ENCODE measurements around the gene AXIN1. TPM values are rescaled to one million over a fixed set of nuclear protein-coding genes. Genes with fewer than 3 reads are reported as not detected.
"Not testable (repeated sequence)": the region's sequence is repeated elsewhere in the genome, so short reads cannot be mapped to it uniquely, and the experiment has no call there.

AXIN1 gene
- total RNA-seq, 1 donor from 2014 or later: 28.2 TPM

DNA sequence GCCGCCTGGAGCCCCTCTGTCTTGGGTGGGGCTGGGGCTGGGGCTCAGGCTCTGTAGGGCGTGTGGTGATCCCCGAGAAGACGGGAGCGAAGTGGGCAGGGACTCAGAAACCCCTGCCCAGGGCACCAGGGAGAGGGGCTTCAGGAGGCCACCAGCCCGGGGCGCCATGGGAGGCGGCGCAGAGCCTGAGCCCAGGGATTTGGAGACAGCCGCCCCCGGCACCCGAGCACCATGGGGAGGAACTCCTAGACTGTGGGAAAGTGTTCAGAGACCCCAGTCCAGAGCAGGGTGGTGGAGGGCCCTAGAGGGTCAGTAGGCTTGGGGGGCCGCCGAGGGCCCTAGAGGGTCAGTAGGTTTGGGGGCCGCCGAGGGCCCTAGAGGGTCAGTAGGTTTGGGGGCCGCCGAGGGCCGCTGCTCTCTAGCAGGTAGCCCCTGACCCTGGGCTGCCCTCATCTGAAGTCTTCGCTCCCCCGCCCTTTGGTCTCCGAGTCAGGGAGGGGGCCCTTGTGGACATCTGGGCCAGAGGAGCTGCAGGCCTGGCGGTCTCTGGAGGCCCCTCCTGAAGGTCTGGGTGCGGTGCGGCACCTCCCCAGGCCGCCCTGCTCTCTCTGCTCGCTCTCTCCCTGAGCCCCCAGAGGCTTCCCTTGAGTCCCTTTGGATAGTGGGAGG is 71.4 kb downstream of the AXIN1 start:
- no peak for DNase-seq

DNA sequence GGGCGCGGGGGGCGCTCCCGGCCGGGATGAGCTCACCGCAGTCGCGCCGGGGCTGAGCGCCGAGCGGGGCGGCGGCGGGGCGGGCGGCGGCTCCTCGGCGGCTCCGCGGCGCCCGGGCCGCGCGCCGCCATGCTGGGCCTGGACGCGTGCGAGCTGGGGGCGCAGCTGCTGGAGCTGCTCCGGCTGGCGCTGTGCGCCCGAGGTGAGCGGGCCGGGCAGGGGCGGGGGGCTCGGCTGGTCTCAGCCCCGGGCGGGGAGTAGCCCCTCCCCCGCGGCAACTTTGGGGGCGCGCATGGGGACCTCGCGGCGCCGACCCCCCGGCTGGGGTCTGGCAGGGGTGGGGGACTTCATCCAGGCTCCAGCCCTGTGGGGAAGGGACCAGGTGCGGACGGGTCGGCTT is 72.0 kb downstream of the AXIN1 start, which contains the start of gene ARHGDIG:
Gene ARHGDIG (plus strand): TSS at position 40 of the 400 bp plus-strand sequence. CDS start 90 bp downstream, at position 130.
- DNase-seq: no peak

DNA sequence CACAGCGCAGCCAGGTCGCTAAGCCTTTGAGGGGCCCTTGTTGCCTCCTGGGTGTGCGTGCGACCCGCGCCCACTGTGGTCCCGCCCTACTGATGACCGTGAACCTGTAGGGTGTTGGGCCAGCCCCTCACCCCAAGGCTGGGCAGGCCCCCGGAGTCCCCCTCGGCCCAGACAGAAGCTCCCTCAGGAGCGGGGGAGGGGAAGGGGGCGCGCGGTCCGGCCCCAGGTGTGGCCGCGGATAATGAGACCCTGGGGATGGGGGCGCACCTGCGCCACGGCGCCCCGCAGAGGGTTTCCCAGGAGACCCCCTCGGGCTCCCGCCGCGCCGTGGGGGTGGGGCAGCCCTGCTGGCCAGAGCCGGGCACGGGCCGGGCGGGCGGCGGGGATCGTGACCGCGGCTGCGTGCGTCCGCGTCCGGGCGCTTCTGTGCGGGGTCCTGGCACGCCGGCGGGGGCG is 72.5 kb downstream of the AXIN1 start:
- no peak for DNase-seq

DNA sequence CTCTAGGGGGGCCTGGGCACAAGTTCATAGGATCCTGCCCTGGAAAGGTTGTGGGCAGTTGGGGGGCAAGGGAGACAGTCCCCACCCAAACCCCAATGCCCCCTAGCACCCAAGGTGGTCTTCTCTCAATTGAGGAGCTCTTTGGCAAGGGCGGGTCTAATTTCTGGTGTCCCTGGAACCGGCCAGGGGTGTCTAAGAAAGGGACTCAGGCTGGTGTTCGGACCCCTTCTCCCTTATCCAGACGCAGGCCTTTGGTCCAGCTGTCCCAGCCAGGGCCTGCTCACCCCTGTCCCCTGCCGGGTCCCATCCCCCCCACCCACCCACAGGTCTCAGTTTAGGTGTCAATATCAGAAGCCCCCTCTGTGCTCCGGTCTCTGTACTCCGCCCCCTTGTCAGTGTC is 73.0 kb downstream of the AXIN1 start:
- no peak for DNase-seq

DNA sequence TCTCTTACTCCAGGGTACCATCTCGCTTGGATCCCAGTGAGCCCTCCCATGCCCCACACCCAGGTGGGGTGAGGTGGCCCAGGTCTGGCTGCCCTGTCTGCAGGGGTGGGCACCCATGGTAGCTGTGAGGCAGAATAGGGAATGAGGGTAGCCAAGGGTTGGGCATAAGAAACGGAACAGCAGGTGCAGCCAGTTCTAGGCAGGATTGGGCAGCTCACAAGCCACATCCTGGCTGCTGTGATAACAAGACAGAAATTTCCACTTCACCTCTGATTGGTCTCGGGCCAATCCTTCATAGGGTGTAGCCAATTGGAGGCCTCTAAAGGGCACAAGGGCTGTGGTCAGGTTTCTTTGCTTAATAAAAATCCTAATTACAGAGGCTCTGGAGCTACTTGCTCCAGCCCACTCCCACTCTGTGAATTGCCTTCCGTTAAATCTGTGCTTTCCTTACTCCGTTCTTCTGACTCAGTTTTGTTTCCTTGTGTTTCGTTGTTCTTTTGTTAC is 73.6 kb downstream of the AXIN1 start:
- DNase-seq: peak; percentile 64

DNA sequence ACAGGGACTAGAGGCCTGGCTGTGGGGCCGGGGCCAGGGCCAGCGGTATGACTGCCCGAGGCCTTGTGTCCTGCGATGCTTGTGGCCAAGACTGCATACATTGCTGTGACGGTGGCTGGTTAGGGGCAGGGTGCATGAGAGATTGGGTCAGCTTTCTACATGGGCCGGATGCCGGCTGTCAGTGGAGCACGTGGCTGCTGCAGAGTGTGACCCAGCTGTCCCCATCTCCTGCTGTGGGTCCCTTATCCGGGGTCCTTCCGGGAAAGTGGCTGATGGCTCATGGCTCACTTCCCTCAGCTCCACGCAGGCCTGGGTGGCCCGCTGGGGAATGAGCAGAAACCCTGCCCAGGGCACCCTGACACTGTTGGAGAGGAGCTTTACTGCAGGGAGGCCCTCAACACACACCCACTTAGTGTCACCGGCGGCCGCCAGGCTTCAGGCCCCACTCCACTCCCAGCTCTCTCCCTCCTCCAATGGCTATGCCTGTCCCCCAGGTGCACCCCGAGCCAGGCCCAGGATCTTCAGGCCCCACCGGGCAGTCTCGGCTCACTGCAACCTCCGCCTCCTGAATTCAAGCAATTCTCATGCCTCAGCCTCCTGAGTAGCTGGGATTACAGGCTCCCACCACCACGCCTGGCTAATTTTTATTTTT is 76.0 kb downstream of the AXIN1 start:
- no peak for DNase-seq

DNA sequence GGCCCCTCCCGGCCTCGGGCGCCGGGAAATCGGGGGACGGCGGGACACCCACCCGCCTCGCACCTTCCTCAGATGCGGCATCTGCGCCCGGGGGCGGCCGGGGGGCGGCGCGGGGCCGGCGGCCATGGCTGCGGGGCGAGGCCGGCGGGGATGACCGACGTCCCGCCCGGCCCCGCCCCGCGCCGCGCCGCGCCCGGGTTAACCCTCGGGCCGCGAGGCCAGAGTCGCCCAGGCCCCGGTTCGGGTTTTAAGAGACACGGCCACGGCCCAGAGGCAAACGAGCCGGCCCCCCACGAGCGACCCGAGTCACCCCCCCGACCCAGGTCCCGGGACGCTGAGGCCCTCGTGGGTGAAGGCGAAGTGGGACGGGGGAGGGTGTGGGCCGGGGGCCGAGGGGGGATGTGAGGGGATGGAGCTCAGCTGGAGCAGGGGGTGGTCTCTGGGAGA is 76.7 kb downstream of the AXIN1 start, which contains the start of gene RGS11:
Gene RGS11 (minus strand): TSS at position 159 of the 447 bp plus-strand sequence. CDS start 33 bp downstream, at position 126.
- DNase-seq: no peak

DNA sequence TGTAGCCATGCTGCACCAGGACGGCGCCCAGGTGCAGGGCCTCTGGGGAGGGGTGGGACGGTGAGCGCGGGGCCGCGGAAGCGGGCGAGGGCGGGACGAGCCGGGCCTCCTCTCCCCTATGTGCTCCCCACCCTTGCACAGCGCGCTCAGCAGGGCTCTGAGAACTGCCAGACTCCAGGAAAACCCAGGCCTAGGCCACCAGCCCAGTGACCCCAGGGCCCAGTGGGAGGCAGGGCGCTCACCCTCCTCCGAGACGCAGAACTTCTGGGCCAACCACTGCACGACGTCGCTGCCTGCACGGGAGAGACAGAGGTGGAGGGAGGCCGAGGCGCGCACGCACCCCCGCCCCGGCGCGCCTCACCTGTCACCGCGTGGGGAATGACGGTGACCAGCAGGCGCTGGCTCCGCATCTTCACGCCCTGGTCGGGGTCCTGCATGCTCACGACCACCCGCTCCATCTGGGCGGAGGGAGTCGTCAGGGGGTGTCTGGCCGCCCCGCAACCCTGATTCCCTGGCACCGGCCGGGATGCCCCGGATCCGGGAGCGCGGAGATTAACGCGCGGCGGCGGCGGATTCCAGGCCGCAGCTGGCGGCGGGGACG is 77.4 kb downstream of the AXIN1 start:
- no peak for DNase-seq

DNA sequence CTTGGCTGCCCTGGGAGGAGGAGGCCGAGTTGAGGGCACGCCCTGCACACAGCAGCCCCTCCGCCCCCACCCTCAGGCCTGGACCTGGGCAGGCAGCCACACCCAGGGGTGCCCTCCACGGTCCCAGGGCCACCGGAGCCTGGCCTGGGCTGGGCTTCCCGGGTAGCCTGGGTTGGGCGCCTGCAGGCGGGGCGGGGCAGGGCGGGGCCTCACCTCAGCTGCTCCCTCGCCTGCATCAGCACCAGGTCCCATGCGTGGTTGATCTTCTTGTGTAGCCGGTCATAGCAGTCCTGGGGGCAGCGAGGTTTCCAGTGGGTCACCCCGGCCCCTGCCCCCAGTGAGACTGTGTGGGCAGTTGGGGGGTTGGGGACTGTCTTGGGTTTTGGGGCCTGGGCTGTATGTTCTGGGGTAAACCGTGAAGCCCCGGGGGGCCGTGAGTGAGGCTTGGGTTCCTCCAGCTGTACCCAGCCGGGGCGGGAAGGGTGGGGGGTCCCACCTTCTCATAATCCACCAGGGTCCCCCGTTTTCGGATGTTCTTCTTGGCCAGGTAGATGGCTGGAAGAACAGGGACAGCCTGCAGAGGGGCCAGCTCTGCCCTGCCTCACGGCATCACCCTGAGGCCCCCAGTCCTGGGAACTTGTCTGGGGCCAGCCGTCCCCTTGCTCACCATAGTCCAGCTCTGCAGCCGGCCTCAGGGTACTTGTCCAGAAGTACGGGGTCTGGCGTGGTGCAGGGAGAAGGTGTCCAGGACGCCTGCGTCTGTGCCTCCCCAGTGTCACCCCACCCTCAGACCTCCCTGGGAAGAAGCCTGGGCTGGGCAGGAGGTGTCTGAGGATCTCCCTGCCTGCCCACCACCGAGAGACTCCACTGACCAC is 78.7 kb downstream of the AXIN1 start:
- DNase-seq: no peak

DNA sequence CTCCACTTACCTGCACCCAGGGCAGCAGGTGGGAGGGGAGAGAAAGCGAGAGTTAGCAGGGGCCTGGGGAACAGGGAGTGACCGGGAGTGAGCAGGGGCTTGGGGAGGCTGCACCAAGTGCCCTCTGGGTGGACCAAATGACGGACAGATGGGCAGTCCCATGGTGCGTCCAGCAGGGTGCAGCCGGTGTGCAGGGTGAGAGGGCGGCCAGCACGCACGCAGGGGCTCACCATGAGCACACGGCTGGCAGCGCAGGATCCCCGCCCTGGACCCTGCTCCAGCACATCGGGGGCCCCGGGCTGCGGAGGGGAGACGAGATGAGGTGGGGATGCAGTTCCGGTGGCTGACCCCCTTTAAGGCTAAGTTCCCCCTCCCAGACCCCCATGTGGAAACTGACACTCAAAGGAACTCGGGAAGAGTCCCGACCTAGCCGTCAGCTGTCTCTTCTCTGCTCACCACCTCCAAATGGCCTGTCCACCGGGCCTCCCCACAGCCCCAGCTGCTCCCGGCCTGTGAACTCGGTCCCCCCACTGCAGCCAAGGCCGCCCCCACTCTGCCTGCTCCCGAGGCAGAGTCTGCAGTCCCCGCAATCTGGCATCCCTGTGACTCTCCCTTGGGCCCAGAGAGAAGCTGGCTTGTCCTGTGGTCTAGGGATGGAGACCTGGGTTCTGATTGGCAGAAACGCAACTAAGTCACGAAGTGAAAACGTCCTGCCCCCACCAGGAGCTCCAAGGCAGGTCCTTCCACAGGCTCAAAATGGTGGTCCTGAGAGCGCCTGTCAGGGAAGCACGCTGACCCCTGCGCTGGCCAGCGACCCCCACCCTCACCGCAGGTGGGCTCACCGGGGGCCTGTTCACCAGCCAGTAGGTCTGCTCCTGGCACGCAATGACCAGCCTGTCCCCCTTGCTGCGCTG is 79.6 kb downstream of the AXIN1 start:
- no peak for DNase-seq

DNA sequence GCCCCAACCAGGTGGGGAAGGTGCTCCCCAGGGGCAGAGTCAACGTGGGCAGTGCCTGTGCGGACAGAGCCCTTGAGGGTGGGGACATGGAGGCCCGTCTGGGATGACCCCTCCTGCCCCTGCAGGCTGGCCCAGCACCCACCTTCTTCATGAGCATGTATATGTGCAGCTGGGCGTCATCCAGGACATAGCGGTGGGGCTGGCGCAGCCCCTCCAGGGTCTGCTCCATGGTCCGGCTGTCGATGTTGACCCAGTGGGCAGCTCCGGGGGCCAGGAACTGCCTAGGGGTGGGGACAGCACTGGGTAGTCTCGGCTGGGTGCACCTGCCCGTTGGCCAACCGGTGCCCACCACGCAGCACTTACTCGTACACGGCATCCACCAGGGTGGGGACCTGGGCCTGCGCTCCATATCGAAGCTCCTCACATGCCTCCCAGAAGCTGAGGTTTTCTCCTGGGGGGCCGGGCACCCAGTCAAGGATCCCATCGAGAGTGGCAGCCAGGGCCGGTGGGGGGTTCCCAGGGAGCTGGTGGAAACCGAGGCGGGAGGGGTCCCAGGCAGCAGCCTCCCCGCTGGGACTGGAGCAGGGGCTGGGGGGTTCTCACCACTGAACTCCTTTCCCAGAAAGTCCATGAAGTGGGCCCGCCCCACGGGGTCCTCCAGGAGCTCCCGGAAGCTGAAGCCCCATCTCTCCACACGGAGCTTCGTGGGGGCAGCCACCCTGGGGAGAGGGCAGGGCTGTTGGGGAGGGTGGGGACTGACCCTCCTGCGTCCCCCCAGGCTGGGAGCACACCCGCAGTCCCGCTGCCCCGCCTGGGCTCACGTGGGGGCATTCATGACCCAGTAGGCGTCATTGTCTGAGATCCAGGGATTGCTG is 81.9 kb downstream of the AXIN1 start:
- no peak for DNase-seq

DNA sequence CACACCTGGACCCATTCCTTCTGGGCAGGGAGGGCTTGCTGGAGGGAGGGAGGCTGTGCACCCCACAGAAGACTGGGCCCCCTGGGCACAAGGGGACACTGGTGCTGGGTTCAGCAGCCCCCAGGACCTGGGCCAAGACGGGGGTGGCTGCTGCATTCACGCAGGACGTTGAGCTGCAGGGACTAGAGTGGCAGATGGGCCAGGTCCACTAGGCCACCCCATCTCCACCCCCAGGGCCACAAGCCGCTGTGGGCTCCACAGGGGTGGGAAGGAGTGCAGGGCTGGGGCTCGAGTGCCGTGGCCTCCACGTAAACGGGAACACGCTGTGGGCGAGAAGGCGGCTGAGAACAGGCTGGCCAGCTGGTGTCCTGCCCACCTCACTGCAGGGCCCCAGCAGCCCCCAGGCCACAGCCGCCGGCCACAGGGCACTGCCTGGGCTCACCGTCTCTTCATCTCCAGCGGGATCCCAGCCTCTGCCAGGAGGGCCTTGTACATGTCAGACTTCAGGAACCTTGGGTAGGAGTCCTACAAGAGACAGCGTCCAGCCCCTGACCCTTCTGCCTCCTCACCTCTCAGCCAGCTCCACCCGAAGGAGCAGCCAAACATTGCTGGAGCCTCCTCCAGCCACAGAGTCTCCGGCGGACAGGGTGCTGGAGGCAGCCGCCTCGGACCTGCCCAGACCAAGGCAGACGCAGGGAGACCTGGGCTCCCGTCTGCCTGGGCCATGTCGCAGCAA is 83.3 kb downstream of the AXIN1 start:
- no peak for DNase-seq

DNA sequence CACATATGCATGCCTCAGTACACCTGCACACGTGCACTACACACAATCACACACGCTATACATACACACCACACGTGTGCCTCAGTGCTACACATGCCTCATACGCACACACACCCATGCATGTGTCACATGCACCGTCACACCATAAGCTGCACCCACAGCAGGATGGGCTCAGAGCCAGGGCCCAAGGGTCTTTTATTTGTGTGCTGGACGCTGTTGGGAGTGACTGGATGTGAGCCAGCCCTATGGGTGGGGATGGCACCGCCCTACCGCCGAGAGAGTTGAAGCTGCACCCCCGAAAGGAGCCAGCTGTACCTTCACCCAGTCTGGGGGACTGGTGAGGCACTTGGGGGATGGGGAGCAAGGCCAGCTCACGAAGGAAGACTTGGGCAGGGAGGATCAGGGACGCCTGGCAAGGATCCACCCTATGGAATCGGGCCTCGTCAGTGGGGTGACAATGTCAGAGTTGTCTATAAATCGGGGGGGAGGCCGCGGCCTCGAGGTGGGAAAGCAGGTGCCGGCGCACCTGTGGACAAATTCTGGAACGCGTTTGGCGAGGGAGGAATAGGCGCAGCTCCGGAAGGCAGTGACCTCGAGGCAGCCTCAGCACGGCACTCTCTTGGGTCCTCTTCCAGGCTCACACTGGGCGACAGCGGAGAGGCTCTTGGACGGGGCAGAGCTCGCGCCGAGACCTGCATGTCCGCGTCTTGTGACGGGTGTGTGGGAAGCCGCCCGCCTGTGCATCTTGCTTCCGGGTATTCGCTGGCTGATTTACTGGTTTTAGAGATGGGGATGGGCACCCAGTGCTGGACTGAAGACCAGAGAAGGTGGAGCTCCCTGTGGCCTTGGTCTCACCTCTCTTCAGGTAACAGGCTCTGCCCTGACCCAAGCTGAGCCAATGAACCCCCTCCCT is 84.1 kb downstream of the AXIN1 start:
- no peak for DNase-seq

DNA sequence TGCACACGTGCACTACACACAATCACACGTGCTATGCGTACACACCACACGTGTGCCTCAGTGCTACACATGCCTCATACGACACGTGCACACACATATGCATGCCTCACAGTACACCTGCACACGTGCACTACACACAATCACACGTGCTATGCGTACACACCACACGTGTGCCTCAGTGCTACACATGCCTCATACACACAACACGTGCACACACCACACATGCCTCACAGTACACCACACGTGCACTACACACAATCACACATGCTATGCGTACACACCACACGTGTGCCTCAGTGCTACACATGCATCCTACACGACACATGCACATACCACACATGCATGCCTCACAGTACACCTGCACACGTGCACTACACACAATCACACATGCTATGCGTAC is 85.0 kb downstream of the AXIN1 start:
- DNase-seq: not testable (repeated sequence)

DNA sequence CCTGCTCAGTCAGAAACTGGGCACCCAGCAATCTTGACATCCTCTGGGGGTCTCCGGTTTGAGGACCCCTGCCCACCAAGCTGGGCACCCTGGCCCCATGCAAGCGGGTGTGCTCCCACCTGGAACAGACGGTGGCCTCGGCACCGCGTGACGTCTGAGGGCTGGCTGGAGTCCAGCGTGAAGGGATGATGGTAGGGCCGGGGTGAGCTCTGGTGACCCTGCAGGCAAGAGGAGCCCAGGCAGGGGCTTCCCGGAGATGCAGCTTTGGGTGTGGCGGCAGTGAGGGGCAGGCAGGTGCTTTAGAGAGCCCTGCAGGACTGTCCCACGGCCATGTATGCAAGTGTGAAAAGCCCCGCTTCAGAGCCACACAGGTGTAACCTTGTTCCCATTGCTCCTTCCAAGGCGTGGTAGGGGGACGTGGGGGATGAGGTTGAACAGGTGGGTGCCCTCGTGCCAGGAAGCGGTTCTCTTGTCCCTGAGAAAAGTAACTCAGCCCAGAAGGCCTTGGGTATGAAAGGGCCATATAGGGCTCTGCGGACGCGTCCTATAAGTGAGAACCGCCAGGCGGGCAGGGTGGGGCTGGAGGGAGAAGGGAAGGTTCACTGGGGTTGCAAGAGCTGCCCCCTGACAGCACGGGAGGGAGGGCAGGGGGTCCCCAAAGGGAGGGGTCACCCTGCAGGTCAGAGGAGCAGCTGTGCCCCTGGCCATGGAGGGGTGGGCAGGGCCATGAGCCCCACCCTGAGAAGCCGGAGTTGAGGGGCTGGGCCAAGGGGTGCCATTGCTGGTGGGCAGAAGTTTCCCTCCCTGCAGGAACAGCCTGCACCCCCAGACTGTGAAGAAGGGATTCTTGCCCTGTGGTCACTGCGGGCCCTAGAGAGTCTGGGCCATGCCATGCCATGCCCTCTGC is 86.0 kb downstream of the AXIN1 start:
- DNase-seq: no peak

DNA sequence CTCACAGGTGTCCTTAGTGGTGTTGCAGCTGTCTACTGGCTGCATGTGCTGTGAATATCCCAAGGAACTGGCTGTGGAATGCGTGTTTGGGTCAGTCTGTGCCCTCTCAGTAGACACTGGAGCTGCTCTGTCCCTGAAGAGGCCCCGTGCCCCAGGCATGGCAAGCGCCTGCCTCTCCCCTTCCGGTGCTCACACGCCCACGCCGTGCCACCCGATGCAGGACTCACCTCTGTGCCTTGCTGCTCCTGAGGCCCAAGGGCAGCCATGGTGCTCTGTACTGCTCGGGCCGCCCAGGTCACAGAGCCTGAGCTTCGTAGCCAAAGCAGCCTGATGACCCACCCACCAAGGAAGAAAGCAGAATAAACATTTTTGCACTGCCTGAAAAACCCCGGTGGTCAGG is 86.8 kb downstream of the AXIN1 start:
- no peak for DNase-seq

DNA sequence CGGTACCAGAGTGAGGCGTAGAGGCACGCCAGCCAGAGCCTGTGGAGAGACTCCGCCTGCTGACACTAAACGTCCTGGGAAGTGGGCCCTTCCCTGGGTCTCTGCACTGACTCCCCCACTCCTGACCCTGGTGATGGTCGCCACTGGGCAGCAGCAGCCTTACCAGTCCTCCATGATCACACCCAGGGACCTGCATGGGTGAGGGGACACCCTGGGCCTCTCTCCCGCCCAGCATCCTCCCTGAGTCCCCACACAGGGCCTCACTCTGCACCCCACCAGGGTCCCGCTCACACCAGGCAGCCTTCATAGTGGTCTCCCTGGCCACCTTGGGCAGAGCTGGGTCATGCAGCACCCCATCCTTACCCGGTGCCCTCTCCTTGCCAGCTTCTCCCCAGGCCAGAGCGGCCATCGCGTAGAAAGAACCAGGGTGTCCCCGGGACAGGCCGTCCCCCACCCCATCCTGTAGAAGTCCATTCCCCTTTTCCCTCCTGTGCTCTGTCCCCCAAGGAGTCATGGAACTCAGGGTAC is 87.5 kb downstream of the AXIN1 start:
- DNase-seq: no peak
